ENCODE results near the gene MCM10.
"Not testable (repeated sequence)": the region's sequence is repeated elsewhere in the genome, so short reads cannot be mapped to it uniquely, and the experiment has no call there.

The MCM10 gene

GRCh38 chr10:13222566-13222965 lies 61.2 kb downstream of the MCM10 start:
- no peak for DNase-seq

GRCh38 chr10:13223241-13223640 lies 61.9 kb downstream of the MCM10 start:
- no peak for DNase-seq

- DNase-seq = no peak
These were observed 63.0 kb downstream of the MCM10 start for GRCh38 chr10:13224210-13224995.

- no peak for DNase-seq
These were observed 64.2 kb downstream of the MCM10 start for GRCh38 chr10:13225601-13226000.

GRCh38 chr10:13227031-13227430 lies 65.7 kb downstream of the MCM10 start:
- no peak for DNase-seq

- no peak for DNase-seq
These were observed 69.8 kb downstream of the MCM10 start for GRCh38 chr10:13231190-13231589.

- no peak for DNase-seq
These were observed 70.5 kb downstream of the MCM10 start for GRCh38 chr10:13231808-13232207.

- DNase-seq = no peak
These were observed 72.0 kb downstream of the MCM10 start for GRCh38 chr10:13233358-13233757.

- no peak for DNase-seq
These were observed 72.8 kb downstream of the MCM10 start, which contains the start of gene UCMA for GRCh38 chr10:13234172-13234571. Gene UCMA, minus strand, starts transcription at chr10:13234374. Its CDS starts 116 bp downstream, at chr10:13234258.

GRCh38 chr10:13234736-13235135 lies 73.4 kb downstream of the MCM10 start:
- not testable (repeated sequence) for DNase-seq

GRCh38 chr10:13236638-13237037 lies 75.3 kb downstream of the MCM10 start:
- DNase-seq = no peak

- no peak for DNase-seq
These were observed 77.1 kb downstream of the MCM10 start for GRCh38 chr10:13238271-13239077.

- no peak for DNase-seq
These were observed 78.6 kb downstream of the MCM10 start for GRCh38 chr10:13239923-13240322.

- DNase-seq = no peak
These were observed 80.3 kb downstream of the MCM10 start for GRCh38 chr10:13241613-13242012.

GRCh38 chr10:13242260-13242659 lies 80.9 kb downstream of the MCM10 start:
- DNase-seq = not testable (repeated sequence)

GRCh38 chr10:13247246-13247645 lies 85.9 kb downstream of the MCM10 start:
- no peak for DNase-seq

GRCh38 chr10:13247784-13248183 lies 86.4 kb downstream of the MCM10 start:
- DNase-seq = no peak

GRCh38 chr10:13253726-13254125 lies 92.4 kb downstream of the MCM10 start:
- no peak for DNase-seq

- no peak for DNase-seq
These were observed 95.3 kb downstream of the MCM10 start for GRCh38 chr10:13256627-13257026.

GRCh38 chr10:13257621-13258140 lies 96.3 kb downstream of the MCM10 start:
- DNase-seq = no peak

All from DMS 273 treated with DMSO at 0.1 percent for 48 hours (cell line).